Stimulated activated CD8-positive, alpha-beta memory T cell treated with anti-CD3 and anti-CD28 coated beads, Interleukin-7, amount 100 ng/mL, for 4 hours (primary cell): ENCODE results near the gene PPWD1.

Experiments used
- DNase-seq, 2 donors: peaks; one replicate each; pipeline ENCODE4 v3.0.0-alpha.2; 2020; ENCODE audit warnings: low read depth in 2 of 2

PPWD1 gene

GRCh38 chr5:65624025-65624570 is 61.0 kb downstream of the PPWD1 start, which contains the start of gene TRIM23:
Gene TRIM23, minus strand, starts transcription at chr5:65624333. Its CDS starts 59 bp downstream, at chr5:65624274.
- DNase-seq = peak; percentile 87 to 89

GRCh38 chr5:65624571-65625555 is 61.8 kb downstream of the PPWD1 start, which contains the start of the genes SHLD3 and TRAPPC13:
Gene SHLD3, plus strand, starts transcription at chr5:65625027. Its CDS starts 4,561 bp downstream, at chr5:65629588.
Gene TRAPPC13, plus strand, starts transcription at chr5:65625027. Its CDS starts 34 bp downstream, at chr5:65625061.
- peak; percentile 72 to 78 for DNase-seq

- DNase-seq = no peak
These were observed 62.6 kb downstream of the PPWD1 start for GRCh38 chr5:65625743-65626142.

- DNase-seq = no peak
These were observed 67.9 kb downstream of the PPWD1 start for GRCh38 chr5:65630981-65631380.
